OCI-M2 (cell line): ENCODE measurements around the gene LYPD6.

Source experiments
- DNase-seq: peaks from one replicate; lab custom pipeline; 2025; ENCODE audit not compliant: unreplicated experiment; lab: John Stamatoyannopoulos, UW

The LYPD6 gene

GRCh38 chr2:149346272-149346671 is 15.9 kb downstream of the LYPD6 start:
- no peak for DNase-seq

DNA sequence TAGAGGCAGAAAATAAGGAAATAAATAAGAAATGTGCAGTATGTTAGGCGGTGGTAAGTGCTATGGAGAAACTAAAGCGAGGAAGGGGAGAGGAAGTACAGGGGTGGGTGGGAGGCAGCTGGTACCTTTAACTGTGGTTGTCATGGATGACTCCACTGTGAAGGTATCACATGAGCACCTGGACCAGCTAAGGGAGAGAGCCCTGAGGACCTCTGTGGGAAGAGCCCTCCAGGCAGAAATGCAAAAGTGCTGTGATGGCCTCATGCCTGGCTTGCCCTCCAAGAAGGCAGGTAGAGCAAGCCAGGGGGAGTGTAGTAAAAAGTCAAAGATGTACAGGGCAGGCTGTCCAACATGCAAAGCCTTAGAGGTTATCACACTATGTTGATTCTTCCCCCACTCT is 17.9 kb downstream of the LYPD6 start:
- DNase-seq = no peak

DNA sequence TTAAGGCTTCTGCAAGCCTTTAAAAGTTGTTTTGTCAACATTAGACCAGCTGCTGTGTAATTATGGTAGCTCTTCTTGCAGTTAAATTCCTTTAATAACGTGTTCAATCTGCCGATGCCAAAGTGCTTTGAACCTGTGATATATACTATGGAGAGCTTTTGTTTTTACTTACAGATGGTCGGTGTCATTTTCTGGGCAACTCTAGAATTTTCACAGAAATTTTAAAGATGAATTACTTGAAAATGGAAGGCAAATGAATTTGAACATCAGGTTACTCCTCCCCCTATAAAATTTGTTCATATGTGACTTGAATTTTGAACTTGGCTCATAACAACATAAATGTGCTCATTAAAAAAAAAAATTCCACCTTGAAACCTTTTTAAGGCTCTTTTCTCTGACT is 23.0 kb downstream of the LYPD6 start:
- DNase-seq = no peak

GRCh38 chr2:149355716-149356422 is 25.5 kb downstream of the LYPD6 start:
- DNase-seq = no peak

- no peak for DNase-seq
Measured at GRCh38 chr2:149357058-149357457, 26.7 kb downstream of the LYPD6 start.

GRCh38 chr2:149360106-149360505 is 29.7 kb downstream of the LYPD6 start:
- DNase-seq = no peak

GRCh38 chr2:149363958-149364357 is 33.6 kb downstream of the LYPD6 start:
- no peak for DNase-seq

GRCh38 chr2:149364839-149365238 is 34.5 kb downstream of the LYPD6 start:
- DNase-seq = no peak

GRCh38 chr2:149365931-149366583 is 35.7 kb downstream of the LYPD6 start:
- no peak for DNase-seq

GRCh38 chr2:149370061-149370775 is 39.8 kb downstream of the LYPD6 start:
- DNase-seq = no peak

DNA sequence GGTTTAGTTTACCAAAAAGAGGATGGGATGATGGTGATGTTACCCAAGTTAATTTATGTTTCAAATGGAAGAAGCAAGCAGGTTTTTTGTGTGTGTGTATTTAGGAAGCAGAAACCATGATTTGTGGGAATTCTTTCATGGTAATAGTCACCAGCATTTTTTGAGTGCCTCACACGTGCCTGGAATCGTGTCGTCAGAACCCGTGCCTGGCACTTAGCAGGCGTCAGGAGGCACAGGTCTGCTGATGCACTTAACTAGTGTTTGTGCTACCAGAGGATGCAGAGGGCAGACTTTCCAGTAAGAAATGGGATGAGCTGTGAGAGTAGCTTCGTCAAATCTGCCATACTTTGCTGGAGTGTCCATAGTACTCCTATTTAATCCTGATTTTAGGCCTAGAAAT is 41.1 kb downstream of the LYPD6 start:
- DNase-seq = no peak

GRCh38 chr2:149375801-149376361 is 45.5 kb downstream of the LYPD6 start:
- no peak for DNase-seq

DNA sequence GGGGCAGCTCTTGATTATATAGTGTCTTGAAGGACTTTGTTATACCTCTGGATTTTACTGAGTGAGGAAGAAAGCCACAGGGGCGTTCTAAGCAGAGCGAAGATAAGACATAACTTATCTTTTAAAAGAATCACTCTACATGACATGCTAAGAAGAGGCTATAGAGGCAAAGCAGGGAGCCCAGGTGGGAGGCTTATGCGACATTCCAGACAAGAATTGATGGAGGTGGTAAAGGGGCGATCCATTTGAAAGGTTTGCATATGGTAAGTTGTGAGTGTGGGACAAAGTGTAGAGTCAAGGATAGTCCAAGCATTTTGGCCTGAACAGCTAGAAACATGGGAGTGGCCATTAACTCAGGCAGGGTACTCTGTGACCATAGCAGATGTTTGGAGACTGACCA is 49.8 kb downstream of the LYPD6 start:
- DNase-seq = no peak

GRCh38 chr2:149383340-149383739 is 53.0 kb downstream of the LYPD6 start:
- DNase-seq = no peak

GRCh38 chr2:149385350-149385749 is 55.0 kb downstream of the LYPD6 start:
- no peak for DNase-seq

GRCh38 chr2:149387411-149387810 is 57.0 kb downstream of the LYPD6 start:
- no peak for DNase-seq

GRCh38 chr2:149388120-149388816 is 57.9 kb downstream of the LYPD6 start:
- no peak for DNase-seq

DNA sequence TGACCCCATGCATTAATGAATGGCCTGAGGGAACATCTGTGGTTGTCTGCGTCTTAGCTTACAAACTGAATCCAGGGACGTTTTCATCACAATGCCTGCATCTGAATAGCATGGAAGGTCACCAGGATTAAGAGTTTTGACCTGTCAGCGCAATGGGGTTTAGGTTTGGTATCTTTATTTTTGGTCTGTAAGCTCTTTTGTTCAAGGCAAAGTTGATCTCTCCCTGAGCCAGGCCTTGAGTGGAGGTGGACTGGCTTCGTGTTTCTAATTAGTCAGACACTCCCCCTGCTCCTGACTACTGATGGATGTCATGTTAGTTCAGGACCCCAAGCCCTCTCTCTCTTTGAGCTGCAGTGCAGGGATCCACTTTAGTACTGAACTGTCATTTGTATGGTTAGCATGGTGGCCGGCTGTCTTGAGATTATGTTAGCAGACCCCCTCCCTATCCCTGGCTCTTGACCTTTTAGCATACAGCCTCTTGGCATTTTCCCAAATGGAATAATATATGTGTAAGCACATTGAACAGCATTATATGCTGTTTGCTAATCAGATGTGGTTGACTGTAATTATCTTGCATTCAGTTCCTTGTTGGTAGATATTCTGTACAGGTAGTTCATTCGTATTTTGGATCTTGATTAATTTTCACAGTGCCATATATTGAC is 59.2 kb downstream of the LYPD6 start:
- DNase-seq = no peak

DNA sequence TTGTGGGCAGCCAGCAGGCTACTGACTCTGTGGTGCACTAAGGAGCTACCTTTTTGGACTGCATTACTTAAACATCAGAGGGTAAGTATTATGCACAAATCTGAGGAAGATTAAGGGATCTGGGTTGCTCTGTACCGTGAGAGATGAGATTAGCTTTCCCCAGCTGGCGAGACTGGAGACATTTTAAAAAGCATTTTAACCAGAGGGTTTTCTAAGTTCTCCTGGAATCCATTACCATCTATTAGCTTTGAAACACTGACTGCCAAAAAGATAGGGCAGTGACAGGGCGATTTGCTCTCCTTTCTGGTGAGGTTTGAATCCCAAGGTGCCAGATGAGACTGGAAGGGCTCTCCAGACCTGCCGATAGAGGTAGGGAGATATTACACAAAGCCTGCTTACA is 63.2 kb downstream of the LYPD6 start:
- DNase-seq = no peak

GRCh38 chr2:149394864-149395263 is 64.5 kb downstream of the LYPD6 start:
- DNase-seq = no peak
